SKM-1 (cell line): Measurements from ENCODE around the gene GRAPL.
"Not testable (repeated sequence)": the region's sequence is repeated elsewhere in the genome, so short reads cannot be mapped to it uniquely, and the experiment has no call there.

Experiments used
- DNase-seq: peaks from one replicate; lab custom pipeline; 2025; ENCODE audit not compliant: unreplicated experiment; lab: John Stamatoyannopoulos, UW

Gene GRAPL

GRCh38 chr17:19187883-19188869 lies 60.8 kb downstream of the GRAPL start:
- DNase-seq = not testable (repeated sequence)

GRCh38 chr17:19188870-19189708 lies 61.7 kb downstream of the GRAPL start:
- not testable (repeated sequence) for DNase-seq

GRCh38 chr17:19189781-19190405 lies 62.5 kb downstream of the GRAPL start:
- not testable (repeated sequence) for DNase-seq

GRCh38 chr17:19196382-19197204 lies 69.2 kb downstream of the GRAPL start:
- DNase-seq = not testable (repeated sequence)

- not testable (repeated sequence) for DNase-seq
These were observed 75.1 kb downstream of the GRAPL start for GRCh38 chr17:19202448-19202847.

- DNase-seq = not testable (repeated sequence)
These were observed 76.0 kb downstream of the GRAPL start for GRCh38 chr17:19203429-19203828.
